ENCODE measurements around the gene GRB7.
"Not testable (repeated sequence)": the region's sequence is repeated elsewhere in the genome, so short reads cannot be mapped to it uniquely, and the experiment has no call there.

Gene GRB7

GRCh38 chr17:39753514-39754160, 15.9 kb downstream of the GRB7 start:
- DNase-seq: peak; percentile 75

GRCh38 chr17:39754161-39754957, 16.6 kb downstream of the GRB7 start:
- peak; percentile 97 for DNase-seq

- no peak for DNase-seq
These were observed 17.3 kb downstream of the GRB7 start for GRCh38 chr17:39754958-39755553.

GRCh38 chr17:39755554-39756379, 18.0 kb downstream of the GRB7 start:
- DNase-seq: peak; percentile 53

- no peak for DNase-seq
These were observed 18.8 kb downstream of the GRB7 start for GRCh38 chr17:39756380-39757079.

DNA sequence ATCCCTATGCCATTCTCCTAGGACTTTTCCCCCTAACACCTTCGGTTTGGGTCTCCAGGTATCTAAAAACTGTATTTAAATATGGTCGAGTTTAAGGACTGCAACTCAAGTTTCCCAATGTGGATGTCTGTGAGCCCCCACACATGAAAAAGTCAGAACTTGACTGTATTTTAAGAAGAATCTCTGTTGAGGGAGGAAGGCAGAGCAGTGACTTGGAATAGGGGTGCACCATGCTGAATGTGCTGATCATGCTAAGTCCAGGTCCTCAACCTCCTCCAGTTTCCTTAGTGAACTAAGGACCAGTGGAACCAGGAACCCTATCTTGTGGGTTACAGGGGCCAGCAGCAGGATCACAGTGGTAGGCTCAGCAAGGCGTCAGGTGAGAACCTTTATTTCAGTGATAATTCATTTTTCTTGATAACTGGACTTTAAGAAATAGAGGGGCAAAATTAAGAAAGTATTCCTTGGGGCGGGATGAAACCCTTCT, 19.5 kb downstream of the GRB7 start:
- DNase-seq: no peak

DNA sequence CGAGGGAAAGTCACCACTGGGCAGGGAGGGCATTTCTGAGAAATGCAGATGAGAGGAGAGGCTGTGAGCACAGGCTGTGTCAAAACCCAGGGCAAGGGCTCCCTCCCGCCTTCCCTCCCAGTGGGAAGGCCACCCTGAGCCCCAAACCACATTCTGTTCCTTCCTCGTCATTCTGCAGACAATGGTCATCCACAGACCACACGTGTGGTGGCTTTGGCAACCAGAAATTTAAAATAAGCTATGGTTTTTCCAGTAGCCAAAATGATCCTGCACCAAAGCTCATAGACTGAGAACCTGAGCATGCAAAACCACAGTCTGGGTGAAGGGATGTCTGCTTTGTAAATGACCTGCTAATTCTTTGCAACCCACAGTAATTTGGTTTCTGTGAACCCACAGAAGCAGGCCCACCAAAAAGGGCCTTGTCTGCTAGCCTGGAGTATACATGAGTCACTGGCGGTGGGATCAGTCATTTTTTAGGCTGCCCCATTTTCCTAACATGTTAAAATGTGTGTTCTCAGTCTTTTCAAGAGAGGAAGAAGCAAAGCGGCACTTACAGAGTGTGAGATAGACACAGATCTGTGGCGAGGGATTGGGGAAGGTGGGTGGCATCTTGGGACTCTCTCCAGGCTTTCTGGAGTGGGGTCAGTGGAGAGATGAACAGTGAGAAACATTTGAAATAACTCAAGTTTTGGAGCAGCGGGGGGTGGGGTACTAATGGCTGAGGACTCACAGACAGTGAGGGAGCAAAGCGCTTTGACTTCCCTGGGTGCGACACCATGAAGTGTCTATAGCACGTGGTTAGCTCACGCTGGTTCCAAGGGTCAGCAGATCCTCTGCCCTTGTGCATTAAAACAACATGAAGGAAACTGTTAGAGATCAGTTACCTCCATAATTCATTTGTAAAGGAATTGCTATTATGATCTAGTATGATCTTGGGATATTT, 20.5 kb downstream of the GRB7 start:
- DNase-seq: peak; percentile 51

GRCh38 chr17:39759204-39759603, 21.5 kb downstream of the GRB7 start:
- DNase-seq: no peak

DNA sequence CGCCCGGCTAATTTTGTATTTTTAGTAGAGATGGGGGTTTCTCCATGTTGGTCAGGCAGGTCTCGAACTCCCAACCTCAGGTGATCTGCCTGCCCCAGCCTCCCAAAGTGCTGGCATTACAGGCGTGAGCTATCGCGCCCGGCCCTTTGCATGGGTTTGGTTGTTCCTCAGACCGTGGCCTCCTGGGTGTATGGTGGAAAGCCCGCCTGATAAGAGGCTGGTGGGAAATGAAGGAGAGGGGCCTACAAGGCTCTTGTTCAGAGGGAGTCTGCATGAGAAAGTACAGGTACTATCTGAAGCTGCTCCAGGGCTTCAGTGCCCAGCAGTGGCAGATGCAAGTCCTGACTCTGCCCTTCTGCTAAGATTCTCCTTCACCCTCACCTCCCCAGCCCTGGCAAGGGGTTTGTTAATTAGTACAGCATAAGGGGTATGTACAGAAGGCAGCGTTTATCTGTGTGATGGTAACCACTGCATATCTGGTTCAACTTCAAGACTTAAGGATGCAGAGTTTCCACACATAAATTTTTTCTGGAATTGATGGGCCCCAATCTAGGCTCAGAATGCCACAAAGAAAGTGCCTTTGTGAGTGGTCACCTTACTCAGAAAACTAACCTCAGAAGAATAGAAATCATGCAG, 24.2 kb downstream of the GRB7 start:
- no peak for DNase-seq

DNA sequence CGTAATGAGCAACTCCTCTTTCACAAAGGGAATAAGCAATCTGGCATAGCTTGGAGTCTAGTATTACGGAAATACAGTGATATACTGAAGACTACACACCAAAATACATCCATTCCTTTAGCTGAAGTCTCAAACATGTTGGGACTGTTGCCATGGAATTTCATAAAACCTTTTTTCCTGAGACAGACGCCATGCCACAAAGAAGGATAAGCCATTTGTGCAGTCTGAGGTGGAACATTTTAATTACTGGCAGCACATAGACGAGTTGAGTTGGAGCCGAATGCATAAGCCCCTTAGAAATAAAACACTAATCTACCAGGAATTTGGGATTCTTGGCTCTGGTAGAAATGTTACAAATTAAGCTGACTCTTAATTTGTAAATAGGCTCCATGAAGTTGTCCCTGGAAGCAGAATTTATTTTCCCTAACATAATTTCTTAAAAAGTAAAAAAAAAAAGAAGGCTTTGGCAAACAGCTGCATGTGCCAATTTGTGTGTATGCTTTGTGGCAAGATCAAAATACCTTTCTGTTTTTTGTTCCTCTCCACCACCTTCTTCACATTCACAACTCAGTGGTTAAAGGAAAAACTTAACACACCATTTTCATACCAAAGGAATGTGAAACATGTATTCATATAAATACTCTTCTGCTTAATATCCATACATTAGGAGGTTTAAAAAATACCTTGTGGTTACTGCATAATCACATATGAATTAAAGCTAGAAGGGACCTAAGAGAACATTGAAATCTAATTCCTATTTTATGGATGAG, 25.5 kb downstream of the GRB7 start:
- DNase-seq: no peak

DNA sequence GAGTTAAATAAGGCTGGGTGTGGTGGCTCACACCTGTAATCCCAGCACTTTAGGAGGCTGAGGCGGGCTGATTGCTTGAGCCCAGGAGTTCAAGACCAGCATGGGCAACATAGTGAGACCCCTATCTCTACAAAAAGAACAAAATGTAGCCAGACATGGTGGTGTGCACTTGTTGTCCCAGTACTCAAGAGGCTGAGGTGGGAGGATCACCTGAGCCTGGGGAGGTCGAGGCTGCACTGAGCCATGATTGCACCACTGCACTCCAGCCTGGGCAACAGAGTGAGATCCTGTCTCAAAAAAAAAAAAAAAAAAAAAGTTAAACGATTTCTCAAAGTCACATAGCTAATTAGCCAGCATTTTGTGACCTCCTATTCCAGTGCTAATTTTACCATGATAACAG, 26.4 kb downstream of the GRB7 start:
- not testable (repeated sequence) for DNase-seq

DNA sequence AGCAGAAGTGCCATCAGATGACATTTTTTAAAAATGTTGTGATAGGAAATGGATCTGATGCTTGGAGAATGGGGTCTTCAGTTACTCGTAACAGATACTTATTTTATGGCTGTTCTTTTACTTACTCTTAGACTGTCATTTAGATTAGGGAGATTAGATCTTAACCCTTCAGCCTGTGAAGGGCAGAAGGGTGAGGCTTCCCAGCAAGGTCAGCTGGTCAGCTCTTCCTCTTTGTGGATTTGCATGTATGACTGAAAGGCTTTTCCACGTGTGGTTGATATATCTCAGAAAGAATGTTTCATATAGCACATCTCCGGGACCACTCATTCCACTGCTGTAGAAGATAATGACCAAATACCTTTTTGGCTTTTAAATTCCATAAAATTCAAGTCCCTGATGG, 27.4 kb downstream of the GRB7 start:
- DNase-seq: no peak

DNA sequence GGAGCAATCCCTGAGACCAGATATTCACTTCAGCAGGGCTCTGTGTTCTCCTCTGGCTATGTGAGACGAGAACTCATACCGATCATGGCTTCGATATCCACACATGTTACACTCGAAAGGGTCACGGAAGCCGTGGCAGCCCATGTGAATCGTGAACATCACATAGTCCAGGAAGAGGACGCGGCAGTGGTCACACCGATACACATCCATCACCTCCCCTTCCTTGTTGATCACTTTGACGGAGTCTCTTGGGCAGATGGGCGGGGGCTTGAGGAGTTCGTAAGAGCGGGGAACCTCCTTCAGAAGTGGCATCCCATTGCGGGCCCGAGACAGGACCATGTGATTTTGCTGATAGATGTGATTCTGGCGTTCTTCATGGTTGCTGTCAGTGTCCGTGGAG, 28.0 kb downstream of the GRB7 start:
- no peak for DNase-seq

DNA sequence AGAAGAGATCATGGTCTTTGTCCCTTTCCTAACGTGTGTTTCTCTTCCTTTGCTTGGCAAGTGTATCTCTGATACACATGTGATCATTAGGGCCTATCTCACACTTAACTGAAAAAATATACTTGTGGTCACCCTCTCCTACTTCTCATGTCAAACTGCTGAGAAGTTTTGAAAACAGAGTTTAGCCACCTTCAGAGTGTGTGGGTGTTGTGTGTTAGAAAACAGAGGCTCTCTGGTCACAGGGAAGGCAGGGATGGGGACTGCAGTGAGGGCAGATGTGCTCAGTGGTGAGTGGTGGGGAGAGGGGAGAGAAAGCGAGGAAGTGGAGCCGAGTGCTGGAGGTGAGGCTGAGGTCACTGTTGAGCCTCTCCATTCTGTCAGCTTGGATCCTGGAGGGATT, 29.4 kb downstream of the GRB7 start:
- DNase-seq: no peak

- DNase-seq: no peak
These were observed 32.3 kb downstream of the GRB7 start for GRCh38 chr17:39769974-39770587.

GRCh38 chr17:39772415-39772814, 34.7 kb downstream of the GRB7 start:
- no peak for DNase-seq

- no peak for DNase-seq
These were observed 35.5 kb downstream of the GRB7 start for GRCh38 chr17:39772987-39773934.

DNA sequence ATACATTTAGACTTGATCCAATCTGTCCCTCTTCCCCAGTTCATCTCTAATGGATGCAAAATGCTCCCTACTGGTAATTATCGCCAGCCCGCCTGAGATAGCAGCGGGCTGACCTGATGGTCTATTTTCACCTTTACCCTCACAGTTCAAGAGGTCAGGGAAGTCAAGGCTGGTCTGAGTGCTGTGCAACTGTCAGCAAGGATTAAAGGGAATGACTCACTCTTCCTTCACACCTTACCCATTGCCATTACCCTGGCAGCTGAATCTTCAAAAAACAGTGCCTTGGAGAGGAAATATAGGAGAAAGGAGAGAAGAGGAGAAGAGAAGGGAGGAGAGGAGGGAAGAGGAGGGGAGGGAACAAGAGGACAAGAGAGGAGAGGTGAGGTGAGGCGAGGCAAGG, 36.3 kb downstream of the GRB7 start:
- DNase-seq: no peak
